K562 (cell line): ENCODE data around the gene WNK2. TPM values are rescaled to one million over a fixed set of nuclear protein-coding genes. Genes with fewer than 3 reads are reported as not detected.

ENCODE experiments used
- ATAC-seq: fragments of 200-7000 bp; cut with Tn5 transposase; 3 replicates; pipeline ENCODE4 v1.9.1; 2020; ENCODE audit warnings: moderate library complexity
- BruUV-seq: library from RNA; stranded (reverse); fragments of 400-500 nt; replicated peaks from 2 replicates; lab custom pipeline; 2021; lab: Mats Ljungman, UMichigan
- CTCF ChIA-PET: fragments of 300-600 bp; formaldehyde crosslinking; extraction: SDS; loops from one replicate; lab custom pipeline; 2021; ENCODE audit warnings: low intra/inter-chr PET ratio; lab: Yijun Ruan, JAX
- POLR2A ChIA-PET: fragments of 300-600, 350-650 bp; sonication (Branson Sonifier 250); formaldehyde crosslinking; extraction: SDS; loops from one replicate; lab custom pipeline; 2021; ENCODE audit warnings: antibody characterized with exemption, inconsistent platforms; lab: Yijun Ruan, JAX
- DNase-seq, 4 experiments: peaks; one replicate each; pipeline versions ENCODE4 v3.0.0 to v3.0.0-alpha.2; 2011 to 2018; ENCODE audit warnings: low spot score in 3 of 4, mixed read lengths in 3 of 4; ENCODE audit errors: extremely low read depth in 1 of 4
- FAIRE-seq: peaks from 2 replicates; lab custom pipeline; 2011; peaks lifted over from hg19 to GRCh38; lab: Jason Lieb, UNC
- H2AFZ ChIP-seq: 2 replicates; pipeline ENCODE4 v1.6.0; 2011; ENCODE audit warnings: low read depth, low read length, control low read depth, inconsistent platforms
- H3K27ac ChIP-seq: fragments of 200-600 bp; 3 replicates; pipeline ENCODE4 v1.8.0; 2011; ENCODE audit warnings: low read depth, mild to moderate bottlenecking, control low read depth, inconsistent platforms, low read length, moderate library complexity, mixed read lengths; ENCODE audit errors: extremely low read depth
- H3K27me3 ChIP-seq, 2 experiments: fragments of 300-600 bp in 1 of 2; 2 replicates in 1 of 2; 3 replicates in 1 of 2; pipeline versions ENCODE4 v1.6.0 to v1.8.0; 2011; ENCODE audit warnings: inconsistent platforms in 2 of 2, low read length in 2 of 2, mild to moderate bottlenecking in 1 of 2, mixed read lengths in 1 of 2, moderate library complexity in 1 of 2; ENCODE audit not compliant: control insufficient read depth in 2 of 2, insufficient read depth in 2 of 2
- H3K36me3 ChIP-seq: fragments of 300-600 bp; 3 replicates; pipeline ENCODE4 v1.8.0; 2011; ENCODE audit warnings: mild to moderate bottlenecking, low read length, inconsistent platforms; ENCODE audit not compliant: control insufficient read depth, insufficient read depth
- H3K4me1 ChIP-seq, 2 experiments: fragments of 200-600 bp in 1 of 2; replicated peaks in 1 of 2; 2 replicates in 1 of 2; 3 replicates in 1 of 2; pipeline versions ENCODE4 v1.5.1 to v1.8.0; 2011; ENCODE audit warnings: inconsistent platforms in 2 of 2, low read length in 2 of 2, mild to moderate bottlenecking in 1 of 2, mixed read lengths in 1 of 2, moderate library complexity in 1 of 2; ENCODE audit not compliant: control insufficient read depth in 2 of 2, insufficient read depth in 2 of 2
- H3K4me2 ChIP-seq: 2 replicates; pipeline ENCODE4 v1.6.1; 2011; ENCODE audit warnings: low read length, control low read depth, inconsistent platforms, mixed read lengths; ENCODE audit not compliant: insufficient read depth
- H3K4me3 ChIP-seq: fragments of 200-600 bp; sonication (generic), shearing (Covaris generic); 2 replicates; pipeline ENCODE4 v1.5.1; 2016; ENCODE audit warnings: control low read depth, inconsistent platforms
- H3K79me2 ChIP-seq: fragments of 200-600 bp; 3 replicates; pipeline ENCODE4 v1.8.0; 2011; ENCODE audit warnings: low read length, inconsistent platforms; ENCODE audit not compliant: control insufficient read depth, insufficient read depth
- H3K9ac ChIP-seq, 2 experiments: 2 replicates each; pipeline versions ENCODE4 v1.6.0 to v1.6.1; 2011; ENCODE audit warnings: low read depth in 2 of 2, low read length in 2 of 2, control low read depth in 1 of 2, inconsistent platforms in 1 of 2, mild to moderate bottlenecking in 1 of 2, mixed read lengths in 1 of 2; ENCODE audit not compliant: insufficient read depth in 1 of 2
- H3K9me1 ChIP-seq: one replicate; pipeline ENCODE4 v1.6.0; 2011; ENCODE audit warnings: inconsistent platforms, mild to moderate bottlenecking, low read length, moderate library complexity; ENCODE audit not compliant: control insufficient read depth, insufficient read depth
- H3K9me3 ChIP-seq: replicated peaks from 2 replicates; pipeline ENCODE4 v1.5.1; 2011; ENCODE audit warnings: low read depth, low read length, inconsistent platforms; ENCODE audit not compliant: control insufficient read depth, insufficient read depth
- H4K20me1 ChIP-seq: replicated peaks from 2 replicates; pipeline ENCODE4 v1.6.1; 2011; ENCODE audit warnings: low read length, inconsistent platforms, mixed read lengths; ENCODE audit not compliant: control insufficient read depth, insufficient read depth
- SAFB ChIP-seq: fragments of 200-400 bp; formaldehyde crosslinking; IDR thresholded peaks from 2 replicates; pipeline ENCODE4 v1.6.1; 2017; ENCODE audit warnings: low read depth, low read length, borderline replicate concordance
- SMARCE1 ChIP-seq: fragments of 450-650 bp; IDR thresholded peaks from 2 replicates; pipeline ENCODE4 v1.7.1; 2016; ENCODE audit warnings: mild to moderate bottlenecking
- U2AF1 ChIP-seq: fragments of 200-400 bp; formaldehyde crosslinking; optimal IDR thresholded peaks from 2 replicates; pipeline ENCODE3; 2017; ENCODE audit warnings: mild to moderate bottlenecking, low read depth, low read length, moderate library complexity
- USF2 ChIP-seq: sonication (generic); formaldehyde crosslinking; IDR thresholded peaks from 2 replicates; pipeline ENCODE4 v1.5.0; 2020; ENCODE audit warnings: missing genetic modification reagents
- WGBS: fragments of 100-300 bp; shearing (Covaris generic); methylation state at CpG from one replicate; pipeline ENCODE4 v1.1.6; 2016; ENCODE audit warnings: low coverage, mixed read lengths; ENCODE audit not compliant: insufficient coverage; ENCODE audit errors: missing lambda C conversion rate; 5-methylcytosine and 5-hydroxymethylcytosine counted together
- in situ Hi-C: fragments of 300-500 bp; cut with MboI; formaldehyde crosslinking; loops from 4 replicates; pipeline ENCODE4 v1.15.0; 2018; ENCODE audit warnings: inconsistent platforms, mixed read lengths
- intact Hi-C: fragments of 100-400 bp; cut with micrococcal nuclease; formaldehyde crosslinking; loops from 2 replicates; pipeline ENCODE4 v1.14.2; 2022
- polyA plus RNA-seq, 8 experiments: library from polyadenylated mRNA; depleted of rRNA in 4 of 8; stranded (reverse) in 5 of 8; unstranded in 3 of 8; fragments of >200 nt; fragmentation: Nextera tagmentation in 2 of 8; fragmentation: Illumina TruSeq in 1 of 8; extraction: Ambion mirVana in 2 of 8; extraction: Trizol in 1 of 8; gene quantifications; 2 replicates each; pipeline versions ENCODE4 v1.2.1 to v1.2.3, GENCODE V29; 2011 to 2014; ENCODE audit warnings: inconsistent platforms in 1 of 8, missing spikeins in 1 of 8
- total RNA-seq, 7 experiments: library from RNA; depleted of rRNA in 6 of 7; stranded (reverse); fragments of >200 nt in 6 of 7; fragmentation: Illumina TruSeq in 2 of 7; extraction: Trizol in 2 of 7; gene quantifications; 2 replicates each; pipeline versions ENCODE4 v1.2.1 to v1.2.3, GENCODE V29; 2011 to 2021; ENCODE audit warnings: low replicate concordance in 1 of 7

The WNK2 gene
- total and polyA plus RNA-seq, 9 of the 15 experiments (the other 6 are each of a cell fraction or from before 2014, with no cell fraction given), result 0.36 to 3.3 (median 0.64) TPM; not detected in 2

GRCh38 chr9:93303258-93303771, 119.4 kb downstream of the WNK2 start (continued):
- TF ChIP-seq U2AF1 (no peak), USF2 (CRISPR knock-in tag) (no peak), SMARCE1 (no peak)

- in situ Hi-C loops, result loop anchor here (5.0 to 25.0 kb wide), 3 partner anchors 142 to 292 kb away; no protein-coding TSS in a partner anchor
- no peak overlapping the region for H3K4me3 ChIP-seq
- TF ChIP-seq SAFB, result no peak
- TF ChIP-seq, all 486 proteins: peak for 0
- Histone ChIP-seq H3K36me3 (no peaks in the 10 kb centered on the region), H3K27ac (no peak overlapping the region), H3K79me2 (no peaks in the 10 kb centered on the region), H2AFZ (no peak overlapping the region), H4K20me1 (peaks cover 13% of the 10 kb centered on the region), H3K9me1 (no peaks in the 10 kb centered on the region), H3K9ac (no peak overlapping the region; a peak in 1 of 4 replicates), H3K27me3 (peaks cover 35 to 86% of the 10 kb centered on the region in 2 experiments), H3K9me3 (no peaks in the 10 kb centered on the region), H3K4me2 (no peak overlapping the region), H3K4me1 (peaks cover 0 to 22% of the 10 kb centered on the region in 2 experiments; a peak in 1 of 5 replicates)
- ATAC-seq, result no peak
- CTCF ChIA-PET, result interaction anchor here (1.9 to 2.0 kb wide), 2 partner anchors 144 to 195 kb away, joined by 11 to 12 read pairs; no protein-coding TSS in a partner anchor
- peak in 1 of 4 experiments; percentile 2 for DNase-seq
- no TSS peak for BruUV-seq
- 2% methylated on average over 16 of the region's 19 CpGs for WGBS
- POLR2A ChIA-PET, result interaction anchor here (0.6 kb wide), 1 partner anchor 74 kb away, joined by 3 read pairs; no protein-coding TSS in a partner anchor
- intact Hi-C loops, result loop anchor here (2.0 kb wide), 1 partner anchor 301 kb away; no protein-coding TSS in a partner anchor
- no peak for FAIRE-seq
Measured at GRCh38 chr9:93303806-93304573, 120.1 kb downstream of the WNK2 start.
